SK-N-SH treated with all-trans-retinoic acid at 6 μM for 48 hours (cell line): Measurements from ENCODE around the gene GHDC.

Experiments used
- ATAC-seq: fragments of 200-7000 bp; cut with Tn5 transposase; 3 replicates; pipeline ENCODE4 v1.9.1; 2020; ENCODE audit warnings: mild to moderate bottlenecking, moderate library complexity
- ARNTL ChIP-seq: fragments of 450-650 bp; formaldehyde crosslinking; IDR thresholded peaks from 2 replicates; pipeline ENCODE4 v1.5.0; 2020; ENCODE audit warnings: low read depth, mild to moderate bottlenecking, moderate library complexity, borderline replicate concordance
- BACH2 ChIP-seq: fragments of 250-450 bp; sonication (Bioruptor Pico); IDR thresholded peaks from 2 replicates; pipeline ENCODE4 v1.9.0; 2021; ENCODE audit warnings: mild to moderate bottlenecking, borderline replicate concordance
- CREB5 ChIP-seq: fragments of 250-450 bp; sonication (Bioruptor Pico); IDR thresholded peaks from 2 replicates; pipeline ENCODE4 v1.5.1; 2020; ENCODE audit warnings: low read depth, mild to moderate bottlenecking, moderate library complexity
- CSDC2 ChIP-seq: fragments of 250-450 bp; sonication (Bioruptor Pico); IDR thresholded peaks from 2 replicates; pipeline ENCODE4 v1.5.0; 2020; ENCODE audit warnings: mild to moderate bottlenecking, moderate library complexity
- CSRNP3 ChIP-seq: fragments of 250-450 bp; sonication (Bioruptor Pico); IDR thresholded peaks from 2 replicates; pipeline ENCODE4 v1.5.1; 2021; ENCODE audit warnings: mild to moderate bottlenecking, moderate library complexity
- ESRRG ChIP-seq: fragments of 250-450 bp; sonication (Bioruptor Pico); IDR thresholded peaks from 2 replicates; pipeline ENCODE4 v1.6.1; 2021; ENCODE audit warnings: mild to moderate bottlenecking
- PATZ1 ChIP-seq: fragments of 250-450 bp; sonication (Bioruptor Pico); IDR thresholded peaks from 2 replicates; pipeline ENCODE4 v1.8.0; 2020; ENCODE audit warnings: mild to moderate bottlenecking, moderate library complexity, borderline replicate concordance
- PPARA ChIP-seq: fragments of 250-450 bp; sonication (Bioruptor Pico); IDR thresholded peaks from 2 replicates; pipeline ENCODE4 v1.5.0; 2020; ENCODE audit warnings: mild to moderate bottlenecking, borderline replicate concordance
- TCF4 ChIP-seq: fragments of 250-450 bp; sonication (Bioruptor Pico); IDR thresholded peaks from 2 replicates; pipeline ENCODE4 v1.8.0; 2021; ENCODE audit warnings: mild to moderate bottlenecking, moderate library complexity, borderline replicate concordance
- TSHZ2 ChIP-seq: fragments of 250-450 bp; sonication (Bioruptor Pico); IDR thresholded peaks from 2 replicates; pipeline ENCODE4 v1.5.0; 2020; ENCODE audit warnings: mild to moderate bottlenecking, moderate library complexity
- ZC3H10 ChIP-seq: fragments of 250-450 bp; sonication (Bioruptor Pico); IDR thresholded peaks from 2 replicates; pipeline ENCODE4 v1.5.1; 2021; ENCODE audit warnings: mild to moderate bottlenecking, moderate library complexity
- ZFP3 ChIP-seq: fragments of 250-450 bp; sonication (Bioruptor Pico); IDR thresholded peaks from 2 replicates; pipeline ENCODE4 v1.5.0; 2020; ENCODE audit warnings: mild to moderate bottlenecking, moderate library complexity
- ZFP30 ChIP-seq: fragments of 450-650 bp; formaldehyde crosslinking; IDR thresholded peaks from 2 replicates; pipeline ENCODE4 v1.5.0; 2022; ENCODE audit warnings: mild to moderate bottlenecking, moderate library complexity
- ZNF565 ChIP-seq: fragments of 450-650 bp; formaldehyde crosslinking; conservative IDR thresholded peaks from 2 replicates; pipeline ENCODE4 v1.5.0; 2020; ENCODE audit warnings: low read depth, mild to moderate bottlenecking, moderate library complexity
- ZNF70 ChIP-seq: fragments of 450-650 bp; formaldehyde crosslinking; IDR thresholded peaks from 2 replicates; pipeline ENCODE4 v1.5.0; 2020; ENCODE audit warnings: mild to moderate bottlenecking, moderate library complexity
- ZNF8 ChIP-seq: fragments of 450-650 bp; formaldehyde crosslinking; IDR thresholded peaks from 2 replicates; pipeline ENCODE4 v1.5.0; 2020; ENCODE audit warnings: mild to moderate bottlenecking, moderate library complexity

GHDC gene

GRCh38 chr17:42167807-42168206 is 26.5 kb downstream of the GHDC start (continued):
- no peak for TF ChIP-seq CSRNP3 (CRISPR knock-in tag)

DNA sequence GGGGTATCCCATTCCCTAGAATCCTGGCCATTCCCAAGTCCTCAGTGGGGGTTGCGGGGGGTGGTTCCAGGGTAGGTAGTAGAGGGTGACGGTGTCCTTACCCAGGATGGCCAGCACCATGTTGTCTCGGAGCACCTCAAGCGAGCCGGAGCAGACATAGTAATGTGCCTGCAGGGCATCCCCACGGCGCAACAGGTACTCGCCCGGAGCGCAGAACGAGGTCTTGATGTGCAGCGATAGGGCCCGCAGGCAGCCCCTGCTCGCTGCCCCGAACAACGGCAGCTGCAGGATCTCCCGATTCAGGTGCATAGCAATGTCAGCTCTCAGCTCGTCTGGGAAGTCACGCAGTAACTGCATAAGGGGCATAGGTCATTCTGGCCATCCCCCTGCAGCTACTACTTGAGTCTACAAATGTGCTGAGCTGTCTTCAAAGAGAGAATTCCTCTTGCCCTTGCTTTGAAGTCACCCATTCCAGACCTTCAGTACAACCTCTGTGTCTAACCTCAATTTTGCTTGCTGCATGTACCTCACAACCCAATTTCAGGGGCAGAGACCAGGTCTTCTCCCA is 28.0 kb downstream of the GHDC start:
- no peak for TF ChIP-seq CREB5 (CRISPR knock-in tag)
- TF ChIP-seq ZNF565 = no peak
- no peak for TF ChIP-seq BACH2 (CRISPR knock-in tag)
- no peak for TF ChIP-seq ESRRG (CRISPR knock-in tag)
- no peak for TF ChIP-seq PPARA
- no peak for TF ChIP-seq ZNF70
- TF ChIP-seq PATZ1 = no peak
- TF ChIP-seq, all 23 proteins: peak for 0
- no peak for ATAC-seq

DNA sequence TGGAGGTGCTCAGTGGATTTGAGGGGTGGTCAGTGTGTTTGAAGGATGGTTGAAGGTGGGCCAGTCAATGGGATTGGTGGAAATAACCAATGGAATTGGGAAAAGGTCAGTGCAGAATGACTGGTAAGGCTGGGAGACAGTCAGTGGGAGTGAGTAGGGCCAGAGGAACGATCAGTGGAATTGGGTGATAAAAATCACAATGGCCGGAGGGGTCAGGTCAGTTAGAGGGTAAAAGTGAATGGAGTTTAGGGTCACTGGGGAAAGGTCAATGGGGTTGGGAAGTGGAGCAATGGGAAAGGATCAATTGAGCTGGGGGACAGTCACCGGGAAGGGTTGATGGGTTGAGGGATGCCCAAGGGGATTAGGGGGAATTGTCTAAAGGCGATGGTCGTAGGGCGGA is 28.5 kb downstream of the GHDC start:
- ATAC-seq = no peak
- TF ChIP-seq TCF4 (CRISPR knock-in tag) (no peak), PPARA (no peak), CSDC2 (CRISPR knock-in tag) (no peak), ZNF70 (no peak), TSHZ2 (CRISPR knock-in tag) (no peak), ZNF8 (no peak), BACH2 (CRISPR knock-in tag) (no peak), ARNTL (CRISPR knock-in tag) (no peak), ZC3H10 (CRISPR knock-in tag) (no peak), ESRRG (CRISPR knock-in tag) (no peak), ZFP30 (no peak), PATZ1 (no peak), CREB5 (CRISPR knock-in tag) (no peak)

GRCh38 chr17:42163696-42164407 is 30.4 kb downstream of the GHDC start:
- TF ChIP-seq ZNF70 = no peak
- no peak for TF ChIP-seq ZFP3
- no peak for TF ChIP-seq CSRNP3 (CRISPR knock-in tag)
- ATAC-seq = no peak
